Ishikawa (cell line): ENCODE measurements around the gene SCAMP1.

Experiments
- CEBPB ChIP-seq: IDR thresholded peaks from 2 replicates; pipeline ENCODE4 v1.6.1; 2012
- CREB1 ChIP-seq: IDR thresholded peaks from 2 replicates; pipeline ENCODE4 v1.6.1; 2012; ENCODE audit warnings: low read depth
- EGR1 ChIP-seq: IDR thresholded peaks from 2 replicates; pipeline ENCODE4 v1.6.1; 2012
- EP300 ChIP-seq: IDR thresholded peaks from 2 replicates; pipeline ENCODE4 v1.6.1; 2012; ENCODE audit warnings: borderline replicate concordance
- MAX ChIP-seq: IDR thresholded peaks from 2 replicates; pipeline ENCODE4 v1.6.1; 2012
- RAD21 ChIP-seq: IDR thresholded peaks from 2 replicates; pipeline ENCODE4 v1.6.1; 2012; ENCODE audit warnings: low read depth
- REST ChIP-seq: IDR thresholded peaks from 2 replicates; pipeline ENCODE4 v1.6.1; 2012; ENCODE audit warnings: low read depth, mild to moderate bottlenecking
- TCF12 ChIP-seq: IDR thresholded peaks from 2 replicates; pipeline ENCODE4 v1.6.1; 2012; ENCODE audit warnings: low read depth
- USF1 ChIP-seq: IDR thresholded peaks from 2 replicates; pipeline ENCODE4 v1.6.1; 2012
- YY1 ChIP-seq: IDR thresholded peaks from 2 replicates; pipeline ENCODE4 v1.6.1; 2012; ENCODE audit warnings: low read depth

- no peak for TF ChIP-seq CEBPB
- TF ChIP-seq CREB1, result no peak
- TF ChIP-seq TCF12, result no peak
- no peak for TF ChIP-seq MAX
- TF ChIP-seq EGR1, result no peak
- TF ChIP-seq REST, result no peak
- no peak for TF ChIP-seq EP300
- no peak for TF ChIP-seq RAD21
- no peak for TF ChIP-seq USF1
- no peak for TF ChIP-seq YY1
These were observed 16.8 kb downstream of the SCAMP1 start for GRCh38 chr5:78377056-78377717.
